PC-9 (cell line): Measurements from ENCODE around the gene ATXN8OS. TPM values are rescaled to one million over a fixed set of nuclear protein-coding genes. Genes with fewer than 3 reads are reported as not detected.

ENCODE experiments used
- BruUV-seq: library from RNA; stranded (reverse); fragments of 400-500 nt; replicated peaks from 2 replicates; lab custom pipeline; 2021; lab: Mats Ljungman, UMichigan
- CTCF ChIA-PET: fragments of 300-600 bp; sonication (Branson Sonifier 250); formaldehyde crosslinking; loops from one replicate; lab custom pipeline; 2022; ENCODE audit warnings: antibody characterized with exemption; lab: Charles Lee
- POLR2A ChIA-PET: fragments of 300-600 bp; sonication (Branson Sonifier 250); formaldehyde crosslinking; loops from one replicate; lab custom pipeline; 2022; ENCODE audit warnings: antibody characterized with exemption; ENCODE audit not compliant: unreplicated experiment; lab: Charles Lee
- DNase-seq, 2 experiments: peaks; one replicate each; pipeline versions ENCODE4 v3.0.0 to v3.0.0-alpha.2; 2015 to 2022; ENCODE audit warnings: mixed read lengths in 1 of 2
- H2AFZ ChIP-seq: fragments of 200-600 bp; sonication (generic); 2 replicates; pipeline ENCODE4 v1.8.1; 2017; ENCODE audit warnings: antibody characterized with exemption
- H3F3A ChIP-seq: fragments of 200-600 bp; sonication (generic); 2 replicates; pipeline ENCODE4 v1.8.1; 2017; ENCODE audit warnings: antibody characterized with exemption, mild to moderate bottlenecking, low read depth; ENCODE audit not compliant: insufficient read depth
- H3K27ac ChIP-seq: fragments of 200-600 bp; sonication (generic); 2 replicates; pipeline ENCODE4 v1.6.1; 2016; ENCODE audit warnings: mixed run types
- H3K27me3 ChIP-seq: fragments of 200-600 bp; sonication (generic); 2 replicates; pipeline ENCODE4 v1.6.1; 2016; ENCODE audit warnings: low read depth, mixed run types; ENCODE audit not compliant: insufficient read depth
- H3K36me3 ChIP-seq: fragments of 200-600 bp; sonication (generic); 2 replicates; pipeline ENCODE4 v1.6.1; 2016; ENCODE audit warnings: low read depth, mixed run types
- H3K4me1 ChIP-seq: fragments of 200-600 bp; sonication (generic); replicated peaks from 2 replicates; pipeline ENCODE4 v1.6.1; 2016; ENCODE audit warnings: mixed run types; ENCODE audit not compliant: insufficient read depth
- H3K4me2 ChIP-seq: fragments of 200-600 bp; sonication (generic); 2 replicates; pipeline ENCODE4 v1.6.1; 2017; ENCODE audit warnings: mixed run types
- H3K4me3 ChIP-seq: fragments of 200-600 bp; sonication (generic); 2 replicates; pipeline ENCODE4 v1.6.1; 2016; ENCODE audit warnings: mixed run types
- H3K79me2 ChIP-seq: fragments of 200-600 bp; sonication (generic); 2 replicates; pipeline ENCODE4 v1.6.1; 2017; ENCODE audit warnings: low read depth, mixed run types
- H3K9me2 ChIP-seq: fragments of 200-600 bp; sonication (generic); 2 replicates; pipeline ENCODE4 v1.8.1; 2017; ENCODE audit warnings: mild to moderate bottlenecking; ENCODE audit not compliant: insufficient read depth
- H3K9me3 ChIP-seq: fragments of 200-600 bp; sonication (generic); 2 replicates; pipeline ENCODE4 v1.8.1; 2016; ENCODE audit warnings: low read depth; ENCODE audit not compliant: insufficient read depth
- H4K20me1 ChIP-seq: fragments of 200-600 bp; sonication (generic); 2 replicates; pipeline ENCODE4 v1.8.1; 2017; ENCODE audit not compliant: insufficient read depth
- EZH2 ChIP-seq: fragments of 200-600 bp; sonication (generic); IDR thresholded peaks from 2 replicates; pipeline ENCODE4 v1.8.0; 2017; ENCODE audit warnings: antibody characterized with exemption, low read depth
- intact Hi-C: fragments of 100-400 bp; cut with micrococcal nuclease; formaldehyde crosslinking; loops from one replicate; pipeline ENCODE4 v1.10.0; 2022; ENCODE audit not compliant: unreplicated experiment
- total RNA-seq: library from RNA; stranded (reverse); gene quantifications from 2 replicates; pipeline ENCODE4 v1.2.3, GENCODE V29; 2021
- TF ChIP-seq, protein P1 (sequence below): fragments of 200-600 bp; sonication (generic); conservative IDR thresholded peaks from 2 replicates; pipeline ENCODE4 v1.6.1; 2017; ENCODE audit warnings: mixed run types, antibody characterized with exemption, mild to moderate bottlenecking, moderate library complexity

The ATXN8OS gene
- total RNA-seq, 1 experiment from 2014 or later: not detected

- H4K20me1 ChIP-seq: no peaks in the 10 kb centered on the region
- H3K36me3 ChIP-seq: no peaks in the 10 kb centered on the region
- H3K9me3 ChIP-seq: no peaks in the 10 kb centered on the region
- H3F3A ChIP-seq: no peaks in the 10 kb centered on the region
- BruUV-seq: no TSS peak
- no peaks in the 10 kb centered on the region for H3K79me2 ChIP-seq
- no peak overlapping the region for H3K4me2 ChIP-seq
- H3K9me2 ChIP-seq: no peaks in the 10 kb centered on the region
- CTCF ChIA-PET: no interaction called here
- no peak overlapping the region for H3K27ac ChIP-seq
- DNase-seq: no peak
- no peak for TF ChIP-seq EZH2
- TF ChIP-seq, protein P1, sequence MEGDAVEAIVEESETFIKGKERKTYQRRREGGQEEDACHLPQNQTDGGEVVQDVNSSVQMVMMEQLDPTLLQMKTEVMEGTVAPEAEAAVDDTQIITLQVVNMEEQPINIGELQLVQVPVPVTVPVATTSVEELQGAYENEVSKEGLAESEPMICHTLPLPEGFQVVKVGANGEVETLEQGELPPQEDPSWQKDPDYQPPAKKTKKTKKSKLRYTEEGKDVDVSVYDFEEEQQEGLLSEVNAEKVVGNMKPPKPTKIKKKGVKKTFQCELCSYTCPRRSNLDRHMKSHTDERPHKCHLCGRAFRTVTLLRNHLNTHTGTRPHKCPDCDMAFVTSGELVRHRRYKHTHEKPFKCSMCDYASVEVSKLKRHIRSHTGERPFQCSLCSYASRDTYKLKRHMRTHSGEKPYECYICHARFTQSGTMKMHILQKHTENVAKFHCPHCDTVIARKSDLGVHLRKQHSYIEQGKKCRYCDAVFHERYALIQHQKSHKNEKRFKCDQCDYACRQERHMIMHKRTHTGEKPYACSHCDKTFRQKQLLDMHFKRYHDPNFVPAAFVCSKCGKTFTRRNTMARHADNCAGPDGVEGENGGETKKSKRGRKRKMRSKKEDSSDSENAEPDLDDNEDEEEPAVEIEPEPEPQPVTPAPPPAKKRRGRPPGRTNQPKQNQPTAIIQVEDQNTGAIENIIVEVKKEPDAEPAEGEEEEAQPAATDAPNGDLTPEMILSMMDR: no peak
- no peaks in the 10 kb centered on the region for H3K4me1 ChIP-seq
- H2AFZ ChIP-seq: no peak overlapping the region
- POLR2A ChIA-PET: no interaction called here
- H3K4me3 ChIP-seq: no peak overlapping the region
- H3K27me3 ChIP-seq: no peaks in the 10 kb centered on the region
- intact Hi-C loops: no loop called here
These were observed 3.1 kb upstream of the ATXN8OS start for GRCh38 chr13:70104481-70104880.

DNA sequence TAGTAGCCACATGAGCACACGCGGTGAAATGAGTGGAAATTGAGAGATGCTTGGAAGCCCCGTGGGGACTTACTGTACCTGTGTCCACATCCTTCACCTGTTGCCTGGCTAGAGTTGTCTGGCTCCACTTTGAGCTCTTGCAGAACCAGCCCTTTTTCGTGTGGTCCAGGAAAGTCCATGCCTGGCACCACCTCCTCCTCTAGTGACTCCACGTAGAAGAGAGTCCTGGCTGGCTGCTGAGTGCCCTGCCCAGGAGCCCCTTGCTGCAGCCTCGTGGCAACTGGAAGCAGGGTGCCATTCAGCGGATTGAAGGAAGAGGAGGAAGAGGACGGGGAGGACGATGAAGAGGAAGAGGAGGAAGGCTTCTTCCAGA lies 515 bp upstream of the ATXN8OS start:
- ChIA-PET POLR2A (no interaction called here), CTCF (no interaction called here)
- Histone ChIP-seq H3K9me3 (no peaks in the 10 kb centered on the region), H3K4me2 (no peak overlapping the region), H3K4me1 (no peaks in the 10 kb centered on the region), H3K79me2 (no peaks in the 10 kb centered on the region), H4K20me1 (no peaks in the 10 kb centered on the region), H3K27ac (no peak overlapping the region), H3F3A (no peaks in the 10 kb centered on the region), H3K9me2 (no peaks in the 10 kb centered on the region), H2AFZ (no peak overlapping the region), H3K4me3 (no peak overlapping the region), H3K27me3 (no peaks in the 10 kb centered on the region), H3K36me3 (no peaks in the 10 kb centered on the region)
- intact Hi-C loops: no loop called here
- no peak for DNase-seq
- no TSS peak for BruUV-seq
- no peak for TF ChIP-seq EZH2
- TF ChIP-seq, protein P1: no peak

DNA sequence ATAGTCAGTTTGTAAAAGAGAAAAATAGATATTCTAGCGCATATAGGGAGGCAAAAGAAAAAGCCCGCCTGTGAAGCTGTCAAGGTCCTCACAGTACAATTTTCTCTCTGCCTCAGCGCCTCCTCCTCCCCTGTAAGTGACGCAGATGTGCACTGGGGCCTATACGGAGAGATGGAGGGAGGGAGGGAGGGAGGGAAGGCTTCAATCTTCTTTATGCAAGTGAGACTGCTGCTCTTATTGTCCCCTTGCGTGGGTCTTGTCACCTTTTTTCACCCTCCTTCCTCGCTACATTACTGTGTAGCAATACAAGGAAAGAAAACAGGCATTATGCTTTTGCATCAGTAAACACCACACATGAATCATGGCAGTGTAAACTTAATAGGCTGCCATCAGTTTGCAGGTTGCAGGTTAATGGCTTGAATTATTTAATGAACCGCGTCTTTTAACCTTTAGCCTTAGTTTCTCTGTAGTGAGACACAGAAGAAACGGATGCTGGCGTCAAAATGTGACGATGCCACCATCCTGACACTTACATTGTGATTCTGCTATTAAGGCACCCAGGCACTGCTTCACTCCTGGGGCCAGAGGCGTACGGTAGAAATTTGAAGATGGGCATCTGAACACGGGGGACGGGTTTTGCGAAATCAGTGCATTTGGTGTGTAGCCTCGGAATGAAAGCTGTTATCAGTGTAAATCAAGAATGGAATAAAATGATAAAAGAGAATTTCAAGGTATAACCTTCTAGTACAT lies 905 bp downstream of the ATXN8OS start, which contains the start of gene KLHL1:
Gene KLHL1, minus strand, starts transcription at position 97 of the 750 bp plus-strand sequence. CDS start 753 bp downstream, outside the sequence.
- no peaks in the 10 kb centered on the region for H3K79me2 ChIP-seq
- no peaks in the 10 kb centered on the region for H3K9me2 ChIP-seq
- no peak within 1 kb of the TSS for H3K27ac ChIP-seq
- no peaks in the 10 kb centered on the region for H3K27me3 ChIP-seq
- H3K36me3 ChIP-seq: no peaks in the 10 kb centered on the region
- no peaks in the 10 kb centered on the region for H4K20me1 ChIP-seq
- no peak for TF ChIP-seq EZH2
- TF ChIP-seq, protein P1: no peak
- H3K4me1 ChIP-seq: no peaks in the 10 kb centered on the region
- H2AFZ ChIP-seq: no peak within 1 kb of the TSS
- intact Hi-C loops: no loop called here
- H3F3A ChIP-seq: no peaks in the 10 kb centered on the region
- BruUV-seq: no TSS peak
- no peak for DNase-seq
- no peak within 1 kb of the TSS for H3K4me2 ChIP-seq
- H3K4me3 ChIP-seq: no peak within 1 kb of the TSS
- ChIA-PET POLR2A (no interaction called here), CTCF (no interaction called here)
- H3K9me3 ChIP-seq: no peaks in the 10 kb centered on the region
